ENCODE measurements around the gene ADCY7. TPM values are rescaled to one million over a fixed set of nuclear protein-coding genes. Genes with fewer than 3 reads are reported as not detected.

Gene ADCY7
- total RNA-seq, 4 donors from 2014 or later, result 4.6 to 44.9 (median 14.1) TPM

- peak; percentile 5 for DNase-seq
- in situ Hi-C loops (cut with MboI; ENCODE audit: low pct_ligation_motif_present in 1 of 4, low pct_unique_long_range_greater_than_20kb in 1 of 4, low sequenced_read_pairs in 3 of 4), result no loop called here
- intact Hi-C loops (cut with DNase I; ENCODE audit: low total_unique reads), result no loop called here
- Histone ChIP-seq H3K4me1 (peaks cover 6 to 16% (median 11%) of the 10 kb centered on the region in 4 donors), H3K4me3 (no peak overlapping the region), H3K27me3 (no peaks in the 10 kb centered on the region), H3K36me3 (no peaks in the 10 kb centered on the region), H3K27ac (no peak overlapping the region), H3K9me3 (no peaks in the 10 kb centered on the region)
- 75 to 79% methylated on average over 2 to 15 of the region's 15 CpGs for WGBS, 2 donors (ENCODE audit: low coverage in 1 of 2)
- TF ChIP-seq EP300 (IDR thresholded peaks at IDR 0.05; ENCODE audit: low read depth) (no peak), POLR2A (IDR thresholded peaks at IDR 0.05) (no peak), CTCF (IDR thresholded peaks at IDR 0.05) (no peak), POLR2AphosphoS5 (IDR thresholded peaks at IDR 0.05) (no peak)
Measured at GRCh38 chr16:50297301-50298074, 31.1 kb downstream of the ADCY7 start.

GRCh38 chr16:50298075-50298460 lies 31.7 kb downstream of the ADCY7 start:
- no peaks in the 10 kb centered on the region for H3K9me3 ChIP-seq
- TF ChIP-seq EP300 (IDR thresholded peaks at IDR 0.05; ENCODE audit: low read depth) (no peak), CTCF (IDR thresholded peaks at IDR 0.05) (no peak), POLR2A (IDR thresholded peaks at IDR 0.05) (no peak), POLR2AphosphoS5 (IDR thresholded peaks at IDR 0.05) (no peak)
- in situ Hi-C loops (cut with MboI; ENCODE audit: low pct_ligation_motif_present in 1 of 4, low pct_unique_long_range_greater_than_20kb in 1 of 4, low sequenced_read_pairs in 3 of 4) (no loop called here), intact Hi-C loops (cut with DNase I; ENCODE audit: low total_unique reads) (no loop called here)
- H3K36me3 ChIP-seq, result no peaks in the 10 kb centered on the region
- DNase-seq, result no peak
- peaks cover 6 to 21% (median 14%) of the 10 kb centered on the region in 4 donors for H3K4me1 ChIP-seq
- no peak overlapping the region for H3K27ac ChIP-seq
- no peaks in the 10 kb centered on the region for H3K27me3 ChIP-seq
- 93 to 94% methylated on average over 4 to 7 of the region's 7 CpGs for WGBS, 2 donors (ENCODE audit: low coverage in 1 of 2)
- no peak overlapping the region for H3K4me3 ChIP-seq

GRCh38 chr16:50298591-50299507 lies 32.5 kb downstream of the ADCY7 start:
- WGBS, 2 donors (ENCODE audit: low coverage in 1 of 2), result 82 to 100% methylated on average over 4 to 28 of the region's 29 CpGs
- no peak for DNase-seq
- in situ Hi-C loops (cut with MboI; ENCODE audit: low pct_ligation_motif_present in 1 of 4, low pct_unique_long_range_greater_than_20kb in 1 of 4, low sequenced_read_pairs in 3 of 4) (no loop called here), intact Hi-C loops (cut with DNase I; ENCODE audit: low total_unique reads) (no loop called here)
- H3K27me3 ChIP-seq, result no peaks in the 10 kb centered on the region
- no peaks in the 10 kb centered on the region for H3K36me3 ChIP-seq
- H3K9me3 ChIP-seq, result no peaks in the 10 kb centered on the region
- TF ChIP-seq POLR2A (IDR thresholded peaks at IDR 0.05) (no peak), EP300 (IDR thresholded peaks at IDR 0.05; ENCODE audit: low read depth) (no peak), CTCF (IDR thresholded peaks at IDR 0.05) (no peak), POLR2AphosphoS5 (IDR thresholded peaks at IDR 0.05) (no peak)
- no peak overlapping the region for H3K4me3 ChIP-seq
- H3K27ac ChIP-seq, result no peak overlapping the region
- H3K4me1 ChIP-seq, result peaks cover 6 to 21% (median 14%) of the 10 kb centered on the region in 4 donors

GRCh38 chr16:50299508-50300105 lies 33.3 kb downstream of the ADCY7 start:
- Histone ChIP-seq H3K27ac (no peak overlapping the region), H3K9me3 (no peaks in the 10 kb centered on the region), H3K4me1 (peaks cover 6 to 21% (median 14%) of the 10 kb centered on the region in 4 donors), H3K27me3 (no peaks in the 10 kb centered on the region), H3K4me3 (no peak overlapping the region), H3K36me3 (no peaks in the 10 kb centered on the region)
- 20 to 94% methylated on average over 1 to 9 of the region's 12 CpGs for whole genome bisulfite sequencing, 2 donors (ENCODE audit: low coverage in 1 of 2)
- intact Hi-C loops (cut with DNase I; ENCODE audit: low total_unique reads), result no loop called here
- DNase-seq, result no peak
- in situ Hi-C loops (cut with MboI; ENCODE audit: low pct_ligation_motif_present in 1 of 4, low pct_unique_long_range_greater_than_20kb in 1 of 4, low sequenced_read_pairs in 3 of 4), result no loop called here
- TF ChIP-seq EP300 (IDR thresholded peaks at IDR 0.05; ENCODE audit: low read depth) (no peak), POLR2A (IDR thresholded peaks at IDR 0.05) (no peak), CTCF (IDR thresholded peaks at IDR 0.05) (no peak), POLR2AphosphoS5 (IDR thresholded peaks at IDR 0.05) (no peak)
